ENCODE data around the gene HSD11B1. TPM values are rescaled to one million over a fixed set of nuclear protein-coding genes. Genes with fewer than 3 reads are reported as not detected.

The HSD11B1 gene
- total RNA-seq, 1 experiment from 2014 or later: not detected

- Histone ChIP-seq H3K4me1 (ENCODE audit: control insufficient read depth, insufficient read depth, low read length) (no peaks in the 10 kb centered on the region), H3K9me3 (ENCODE audit: control insufficient read depth, insufficient read depth, low read depth, low read length) (no peaks in the 10 kb centered on the region), H3K4me3 (ENCODE audit: low read depth in 2 of 2, low read length in 2 of 2) (no peak within 1 kb of the TSS), H3K27ac (ENCODE audit: low read length) (no peak within 1 kb of the TSS), H3K27me3 (ENCODE audit: control insufficient read depth, insufficient read depth, low read length) (no peaks in the 10 kb centered on the region), H3K36me3 (ENCODE audit: control insufficient read depth, insufficient read depth, low read length) (no peaks in the 10 kb centered on the region)
- ChIA-PET CTCF (no interaction called here), POLR2A (no interaction called here)
- TF ChIP-seq REST (IDR thresholded peaks at IDR 0.05; ENCODE audit: insufficient read depth in 1 of 2, low read depth in 2 of 2, low read length in 1 of 2) (no peak), SIN3A (IDR thresholded peaks at IDR 0.05; ENCODE audit: borderline replicate concordance, insufficient read depth, low read depth, low read length) (no peak), TCF7L2 (IDR thresholded peaks at IDR 0.05; ENCODE audit: low read depth, low read length) (no peak)
- TF ChIP-seq, protein P1, sequence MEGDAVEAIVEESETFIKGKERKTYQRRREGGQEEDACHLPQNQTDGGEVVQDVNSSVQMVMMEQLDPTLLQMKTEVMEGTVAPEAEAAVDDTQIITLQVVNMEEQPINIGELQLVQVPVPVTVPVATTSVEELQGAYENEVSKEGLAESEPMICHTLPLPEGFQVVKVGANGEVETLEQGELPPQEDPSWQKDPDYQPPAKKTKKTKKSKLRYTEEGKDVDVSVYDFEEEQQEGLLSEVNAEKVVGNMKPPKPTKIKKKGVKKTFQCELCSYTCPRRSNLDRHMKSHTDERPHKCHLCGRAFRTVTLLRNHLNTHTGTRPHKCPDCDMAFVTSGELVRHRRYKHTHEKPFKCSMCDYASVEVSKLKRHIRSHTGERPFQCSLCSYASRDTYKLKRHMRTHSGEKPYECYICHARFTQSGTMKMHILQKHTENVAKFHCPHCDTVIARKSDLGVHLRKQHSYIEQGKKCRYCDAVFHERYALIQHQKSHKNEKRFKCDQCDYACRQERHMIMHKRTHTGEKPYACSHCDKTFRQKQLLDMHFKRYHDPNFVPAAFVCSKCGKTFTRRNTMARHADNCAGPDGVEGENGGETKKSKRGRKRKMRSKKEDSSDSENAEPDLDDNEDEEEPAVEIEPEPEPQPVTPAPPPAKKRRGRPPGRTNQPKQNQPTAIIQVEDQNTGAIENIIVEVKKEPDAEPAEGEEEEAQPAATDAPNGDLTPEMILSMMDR (IDR thresholded peaks at IDR 0.05): no peak
- in situ Hi-C loops (cut with HindIII; ENCODE audit: low pct_unique_long_range_greater_than_20kb, low sequenced_read_pairs) (no loop called here), intact Hi-C loops (cut with micrococcal nuclease; ENCODE audit: unreplicated experiment) (no loop called here)
- DNase-seq (ENCODE audit: low read depth, low spot score): no peak
- BruUV-seq (replicated peaks): no TSS peak
- no peak for ATAC-seq
These were observed 51.4 kb downstream of the HSD11B1 start, which contains the start of gene TRAF3IP3 for GRCh38 chr1:209755926-209756614. TSS of gene TRAF3IP3 (plus strand) at chr1:209756053. CDS start at chr1:209760040, 3,987 bp downstream.

GRCh38 chr1:209756615-209757445, 52.2 kb downstream of the HSD11B1 start:
- Histone ChIP-seq H3K4me1 (ENCODE audit: control insufficient read depth, insufficient read depth, low read length) (no peaks in the 10 kb centered on the region), H3K27me3 (ENCODE audit: control insufficient read depth, insufficient read depth, low read length) (no peaks in the 10 kb centered on the region), H3K9me3 (ENCODE audit: control insufficient read depth, insufficient read depth, low read depth, low read length) (no peaks in the 10 kb centered on the region), H3K36me3 (ENCODE audit: control insufficient read depth, insufficient read depth, low read length) (no peaks in the 10 kb centered on the region), H3K27ac (ENCODE audit: low read length) (no peak overlapping the region), H3K4me3 (ENCODE audit: low read depth in 2 of 2, low read length in 2 of 2) (no peak overlapping the region)
- no peak for DNase-seq (ENCODE audit: low read depth, low spot score)
- ChIA-PET POLR2A (no interaction called here), CTCF (no interaction called here)
- no TSS peak for BruUV-seq (replicated peaks)
- in situ Hi-C loops (cut with HindIII; ENCODE audit: low pct_unique_long_range_greater_than_20kb, low sequenced_read_pairs): no loop called here
- ATAC-seq: no peak
- TF ChIP-seq TCF7L2 (IDR thresholded peaks at IDR 0.05; ENCODE audit: low read depth, low read length) (no peak), POLR2AphosphoS5 (IDR thresholded peaks at IDR 0.05; ENCODE audit: low read depth, low read length) (no peak), REST (IDR thresholded peaks at IDR 0.05; ENCODE audit: insufficient read depth in 1 of 2, low read depth in 2 of 2, low read length in 1 of 2) (no peak), SIN3A (IDR thresholded peaks at IDR 0.05; ENCODE audit: borderline replicate concordance, insufficient read depth, low read depth, low read length) (no peak)
- TF ChIP-seq, protein P1 (IDR thresholded peaks at IDR 0.05): no peak
- intact Hi-C loops (cut with micrococcal nuclease; ENCODE audit: unreplicated experiment): no loop called here
